K562 treated with DMSO at 1 percent for 4 hours (cell line): ENCODE measurements around the gene GBF1. TPM values are rescaled to one million over a fixed set of nuclear protein-coding genes. Genes with fewer than 3 reads are reported as not detected.

Experiments
- total RNA-seq: library from RNA; unstranded; fragments of 300-600 nt; gene quantifications from 2 replicates; pipeline ENCODE4 v1.2.3, GENCODE V29; 2022; ENCODE audit not compliant: insufficient read depth

The GBF1 gene
- 31.9 and 38.3 TPM in 2 replicates for total RNA-seq

GRCh38 chr10:102245082-102245931 is at the start of gene GBF1:
TSS of gene GBF1 (plus strand) at chr10:102245532. CDS start at chr10:102258939, 13,407 bp downstream.

GRCh38 chr10:102225646-102226541 is 19.4 kb upstream of the GBF1 start, which contains the start of gene ELOVL3:
TSS of gene ELOVL3 (plus strand) at chr10:102226299. CDS start at chr10:102226549, 250 bp downstream.

GRCh38 chr10:102241444-102242117 is 3.8 kb upstream of the GBF1 start, which contains the start of gene PITX3:
TSS of gene PITX3 (minus strand) at chr10:102241512. CDS start at chr10:102232080, 9,432 bp downstream.

GRCh38 chr10:102395400-102396316 is 150.3 kb downstream of the GBF1 start, which contains the start of gene NFKB2:
TSS of gene NFKB2 (plus strand) at chr10:102395705. CDS start at chr10:102395960, 255 bp downstream.

GRCh38 chr10:102418622-102419268 is 173.4 kb downstream of the GBF1 start, which contains the start of gene PSD:
TSS of gene PSD (minus strand) at chr10:102418785. CDS start at chr10:102417038, 1,747 bp downstream.

GRCh38 chr10:102420714-102421506 is 175.6 kb downstream of the GBF1 start, which contains the start of gene FBXL15:
TSS of gene FBXL15 (plus strand) at chr10:102420836. CDS start at chr10:102421130, 294 bp downstream.

Other genes with a start within 250 kb of the GBF1 start
- not detected in 2 replicates for gene ARMH3, start 189.4 kb upstream of the GBF1 start, total RNA-seq
- gene HPS6, start 180.2 kb upstream of the GBF1 start, total RNA-seq = 6.1 and 7.8 TPM in 2 replicates
- gene LDB1, start 125.2 kb upstream of the GBF1 start, total RNA-seq = 45.9 and 72.4 TPM in 2 replicates
- 7.0 and 8.3 TPM in 2 replicates for gene PPRC1, start 112.5 kb upstream of the GBF1 start, total RNA-seq
- 43.9 and 52.6 TPM in 2 replicates for gene NOLC1, start 93.1 kb upstream of the GBF1 start, total RNA-seq
- not detected in 2 replicates for gene ELOVL3, start 19.2 kb upstream of the GBF1 start, total RNA-seq
- not detected in 2 replicates for gene PITX3, start 4.0 kb upstream of the GBF1 start, total RNA-seq
- gene NFKB2, start 150.2 kb downstream of the GBF1 start, total RNA-seq = 29.1 and 31.6 TPM in 2 replicates
- 0.97 TPM in 1 of 2 replicates, not detected in the other for gene PSD, start 173.3 kb downstream of the GBF1 start, total RNA-seq
- gene FBXL15, start 175.3 kb downstream of the GBF1 start, total RNA-seq = 21.7 and 23.8 TPM in 2 replicates
- 35.2 and 40.7 TPM in 2 replicates for gene CUEDC2, start 187.0 kb downstream of the GBF1 start, total RNA-seq
- gene C10orf95, start 206.0 kb downstream of the GBF1 start, total RNA-seq = 1.2 and 2.7 TPM in 2 replicates